Measurements from ENCODE around the gene MLST8.
"Not testable (repeated sequence)": the region's sequence is repeated elsewhere in the genome, so short reads cannot be mapped to it uniquely, and the experiment has no call there.

MLST8 gene

GRCh38 chr16:2244926-2245795 is 39.9 kb downstream of the MLST8 start:
- DNase-seq (ENCODE audit: low spot score) = no peak

- DNase-seq (ENCODE audit: low spot score) = no peak
Observed at GRCh38 chr16:2246301-2246885, 41.1 kb downstream of the MLST8 start.

- no peak for DNase-seq (ENCODE audit: low spot score)
Observed at GRCh38 chr16:2250652-2251295, 45.5 kb downstream of the MLST8 start.

GRCh38 chr16:2251296-2252111 is 46.2 kb downstream of the MLST8 start, which contains the start of gene ECI1:
Gene ECI1 (minus strand): TSS chr16:2251587. CDS start chr16:2251566, 21 bp downstream.
- peak; percentile 100 for DNase-seq (ENCODE audit: low spot score)

GRCh38 chr16:2252806-2253148 is 47.5 kb downstream of the MLST8 start:
- no peak for DNase-seq (ENCODE audit: low spot score)

GRCh38 chr16:2253293-2253692 is 48.0 kb downstream of the MLST8 start:
- DNase-seq (ENCODE audit: low spot score) = no peak

GRCh38 chr16:2256531-2257140 is 51.4 kb downstream of the MLST8 start:
- no peak for DNase-seq (ENCODE audit: low spot score)

GRCh38 chr16:2257726-2258125 is 52.5 kb downstream of the MLST8 start:
- DNase-seq (ENCODE audit: low spot score) = no peak

GRCh38 chr16:2258530-2258929 is 53.3 kb downstream of the MLST8 start:
- DNase-seq (ENCODE audit: low spot score) = not testable (repeated sequence)
